RWPE2 (cell line): Measurements from ENCODE around the gene TADA1.

Experiments used
- ATAC-seq: fragments of 200-7000 bp; cut with Tn5 transposase; 3 replicates; pipeline ENCODE4 v1.9.1; 2021; ENCODE audit warnings: low read depth
- DNase-seq: peaks from one replicate; pipeline ENCODE4 v3.0.0-alpha.2; 2020; ENCODE audit warnings: low spot score
- H3K27ac ChIP-seq: fragments of 450-650 bp; 2 replicates; pipeline ENCODE4 v1.5.1; 2017; ENCODE audit warnings: mild to moderate bottlenecking; ENCODE audit not compliant: poor library complexity, severe bottlenecking
- H3K27me3 ChIP-seq: fragments of 250-450 bp; sonication (Bioruptor Pico); 2 replicates; pipeline ENCODE4 v1.5.1; 2021; ENCODE audit warnings: mild to moderate bottlenecking, moderate library complexity; ENCODE audit not compliant: insufficient read depth, poor library complexity, severe bottlenecking
- H3K36me3 ChIP-seq: fragments of 250-450 bp; sonication (Bioruptor Pico); 2 replicates; pipeline ENCODE4 v1.5.1; 2020; ENCODE audit warnings: low read depth, mild to moderate bottlenecking, moderate library complexity
- H3K4me1 ChIP-seq: fragments of 250-450 bp; sonication (Bioruptor Pico); 2 replicates; pipeline ENCODE4 v1.5.1; 2021; ENCODE audit warnings: mild to moderate bottlenecking, moderate library complexity; ENCODE audit not compliant: insufficient read depth, poor library complexity, severe bottlenecking
- H3K4me3 ChIP-seq: fragments of 250-450 bp; sonication (Bioruptor Pico); 2 replicates; pipeline ENCODE4 v1.5.1; 2021; ENCODE audit warnings: mild to moderate bottlenecking, moderate library complexity; ENCODE audit not compliant: severe bottlenecking
- H3K9me3 ChIP-seq: fragments of 250-450 bp; sonication (Bioruptor Pico); 2 replicates; pipeline ENCODE4 v1.5.1; 2021; ENCODE audit warnings: mild to moderate bottlenecking, moderate library complexity; ENCODE audit not compliant: severe bottlenecking
- TF ChIP-seq, protein P1 (sequence below): fragments of 450-650 bp; IDR thresholded peaks from one replicate; pipeline ENCODE4 v1.5.1; 2017; ENCODE audit warnings: mild to moderate bottlenecking, moderate library complexity; ENCODE audit not compliant: poor library complexity, severe bottlenecking

TADA1 gene

GRCh38 chr1:166905900-166906299 lies 29.8 kb upstream of the TADA1 start:
- no peaks in the 10 kb centered on the region for H3K36me3 ChIP-seq
- no peaks in the 10 kb centered on the region for H3K4me1 ChIP-seq
- H3K4me3 ChIP-seq, result no peak overlapping the region
- DNase-seq (no peak), ATAC-seq (no peak; the same call in 2 of the 3 replicates)
- no peaks in the 10 kb centered on the region for H3K9me3 ChIP-seq
- H3K27me3 ChIP-seq, result no peaks in the 10 kb centered on the region
- TF ChIP-seq, protein P1, sequence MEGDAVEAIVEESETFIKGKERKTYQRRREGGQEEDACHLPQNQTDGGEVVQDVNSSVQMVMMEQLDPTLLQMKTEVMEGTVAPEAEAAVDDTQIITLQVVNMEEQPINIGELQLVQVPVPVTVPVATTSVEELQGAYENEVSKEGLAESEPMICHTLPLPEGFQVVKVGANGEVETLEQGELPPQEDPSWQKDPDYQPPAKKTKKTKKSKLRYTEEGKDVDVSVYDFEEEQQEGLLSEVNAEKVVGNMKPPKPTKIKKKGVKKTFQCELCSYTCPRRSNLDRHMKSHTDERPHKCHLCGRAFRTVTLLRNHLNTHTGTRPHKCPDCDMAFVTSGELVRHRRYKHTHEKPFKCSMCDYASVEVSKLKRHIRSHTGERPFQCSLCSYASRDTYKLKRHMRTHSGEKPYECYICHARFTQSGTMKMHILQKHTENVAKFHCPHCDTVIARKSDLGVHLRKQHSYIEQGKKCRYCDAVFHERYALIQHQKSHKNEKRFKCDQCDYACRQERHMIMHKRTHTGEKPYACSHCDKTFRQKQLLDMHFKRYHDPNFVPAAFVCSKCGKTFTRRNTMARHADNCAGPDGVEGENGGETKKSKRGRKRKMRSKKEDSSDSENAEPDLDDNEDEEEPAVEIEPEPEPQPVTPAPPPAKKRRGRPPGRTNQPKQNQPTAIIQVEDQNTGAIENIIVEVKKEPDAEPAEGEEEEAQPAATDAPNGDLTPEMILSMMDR, result no peak
- H3K27ac ChIP-seq, result no peak overlapping the region

- Histone ChIP-seq H3K27me3 (no peaks in the 10 kb centered on the region), H3K36me3 (no peaks in the 10 kb centered on the region), H3K9me3 (no peaks in the 10 kb centered on the region), H3K4me3 (no peak overlapping the region), H3K4me1 (no peaks in the 10 kb centered on the region), H3K27ac (no peak overlapping the region)
- ATAC-seq (no peak), DNase-seq (no peak)
- TF ChIP-seq, protein P1, result no peak
Measured at GRCh38 chr1:166905136-166905535, 29.1 kb upstream of the TADA1 start.

DNA sequence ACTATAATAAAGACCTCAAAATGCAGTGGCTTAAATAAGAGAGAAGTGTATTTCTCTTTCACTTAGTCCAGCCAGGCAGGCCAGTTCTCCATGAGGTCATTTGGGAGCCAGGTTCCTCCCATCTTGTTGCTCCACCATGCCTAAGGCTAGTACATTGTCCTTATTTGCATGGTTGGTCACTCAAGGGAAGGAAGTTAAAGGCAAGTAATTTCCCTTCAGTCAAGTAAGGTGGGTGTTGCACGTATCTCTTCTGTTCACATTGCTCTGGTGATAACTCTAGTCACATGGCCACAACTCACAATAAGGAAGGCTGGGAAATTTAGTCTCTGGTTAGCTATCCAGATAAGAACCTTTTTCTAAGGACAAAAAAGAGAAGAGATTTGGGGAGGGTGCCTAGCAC lies 27.2 kb upstream of the TADA1 start:
- DNase-seq, result no peak
- no peaks in the 10 kb centered on the region for H3K4me1 ChIP-seq
- no peak overlapping the region for H3K27ac ChIP-seq
- no peak for ATAC-seq
- H3K36me3 ChIP-seq, result no peaks in the 10 kb centered on the region
- no peaks in the 10 kb centered on the region for H3K27me3 ChIP-seq
- H3K4me3 ChIP-seq, result no peak overlapping the region
- no peaks in the 10 kb centered on the region for H3K9me3 ChIP-seq
- TF ChIP-seq, protein P1, result no peak

GRCh38 chr1:166902279-166902678 lies 26.2 kb upstream of the TADA1 start:
- no peak overlapping the region for H3K27ac ChIP-seq
- DNase-seq, result no peak
- H3K9me3 ChIP-seq, result no peaks in the 10 kb centered on the region
- no peaks in the 10 kb centered on the region for H3K36me3 ChIP-seq
- TF ChIP-seq, protein P1, result no peak
- H3K27me3 ChIP-seq, result no peaks in the 10 kb centered on the region
- no peaks in the 10 kb centered on the region for H3K4me1 ChIP-seq
- peak; percentile 83 for ATAC-seq
- no peak overlapping the region for H3K4me3 ChIP-seq

GRCh38 chr1:166900987-166901386 lies 24.9 kb upstream of the TADA1 start:
- TF ChIP-seq, protein P1, result no peak
- no peaks in the 10 kb centered on the region for H3K4me1 ChIP-seq
- ATAC-seq (no peak), DNase-seq (no peak)
- no peak overlapping the region for H3K27ac ChIP-seq
- H3K36me3 ChIP-seq, result no peaks in the 10 kb centered on the region
- H3K9me3 ChIP-seq, result no peaks in the 10 kb centered on the region
- H3K4me3 ChIP-seq, result no peak overlapping the region
- H3K27me3 ChIP-seq, result no peaks in the 10 kb centered on the region
